ENCODE results near the gene MYOM1.
A peak's percentile ranks its signal among the peaks of the same experiment; 100 is the strongest.
"Not testable (repeated sequence)": the region's sequence is repeated elsewhere in the genome, so short reads cannot be mapped to it uniquely, and the experiment has no call there.

MYOM1 gene

GRCh38 chr18:3051718-3052410 lies 167.9 kb downstream of the MYOM1 start:
- DNase-seq: no peak

- not testable (repeated sequence) for DNase-seq
Observed at GRCh38 chr18:3049897-3050454, 169.8 kb downstream of the MYOM1 start.

GRCh38 chr18:3048820-3049349 lies 170.9 kb downstream of the MYOM1 start:
- no peak for DNase-seq

- DNase-seq: no peak
Observed at GRCh38 chr18:3048121-3048520, 171.6 kb downstream of the MYOM1 start.

DNA sequence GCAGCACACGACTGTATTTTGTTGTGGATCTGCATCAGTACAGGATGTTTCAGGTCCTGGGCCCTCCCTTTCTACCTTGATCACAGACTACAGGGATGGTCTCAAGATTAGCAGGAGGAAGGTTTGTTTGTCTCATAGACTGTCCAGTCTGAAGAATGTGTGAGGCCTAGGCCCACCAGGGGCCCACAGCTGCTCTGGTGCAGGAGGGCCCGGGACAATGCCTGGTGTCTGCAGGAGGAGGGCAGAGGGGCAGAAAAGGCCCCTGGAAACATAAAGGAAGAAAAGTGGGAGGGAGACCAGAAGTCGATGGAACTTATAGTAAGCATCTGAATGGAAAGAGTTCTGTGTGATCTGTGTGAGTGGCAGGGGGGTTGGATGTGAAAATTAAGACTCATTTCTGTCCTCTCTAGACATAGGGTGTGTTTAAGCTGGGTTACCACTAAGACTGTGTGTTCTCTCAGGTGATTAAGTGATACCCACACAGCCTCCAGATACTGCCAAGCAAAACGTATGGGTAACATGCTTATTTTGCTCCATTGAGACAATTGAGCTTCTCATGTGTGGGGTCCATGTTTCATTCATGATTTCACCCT lies 173.5 kb downstream of the MYOM1 start:
- DNase-seq: peak; percentile 66

DNA sequence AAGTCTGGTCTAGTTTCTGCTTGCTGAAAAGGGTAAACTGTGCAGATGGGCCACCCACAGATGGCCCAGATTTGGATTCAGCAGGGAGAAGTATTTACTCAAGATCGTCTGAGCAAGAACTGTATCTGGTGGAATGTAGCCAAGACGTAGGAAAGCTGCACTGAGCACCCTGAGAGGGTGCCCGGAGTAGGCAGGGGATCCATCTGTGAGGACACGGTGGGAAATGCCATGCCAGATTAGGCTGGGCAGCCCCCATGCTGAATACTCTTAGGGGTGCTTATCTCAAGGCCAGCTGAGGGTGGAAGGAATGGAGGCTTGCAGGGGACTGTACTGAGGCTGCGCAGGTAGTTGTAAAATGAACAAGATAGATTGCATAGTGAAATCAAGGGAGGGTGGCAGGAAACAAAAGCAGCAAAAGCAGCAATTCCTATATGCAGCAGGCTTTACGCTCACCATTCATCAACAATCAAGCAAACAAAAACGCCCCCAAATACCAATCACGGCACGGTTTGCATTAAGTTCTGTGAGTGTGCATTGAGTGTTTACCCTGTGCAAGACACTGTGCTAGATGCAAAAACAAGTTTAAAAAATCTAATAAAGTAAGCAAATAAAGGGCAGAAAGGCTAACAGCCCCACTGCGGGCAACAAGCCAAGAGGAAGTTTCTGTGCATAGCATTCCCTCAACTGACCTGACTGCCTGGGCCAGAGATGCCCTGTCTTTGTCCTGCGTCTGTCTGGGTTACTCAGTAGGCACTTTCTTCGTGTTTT lies 174.7 kb downstream of the MYOM1 start:
- no peak for DNase-seq

- no peak for DNase-seq
Observed at GRCh38 chr18:3042379-3042778, 177.4 kb downstream of the MYOM1 start.

GRCh38 chr18:3041843-3042242 lies 177.9 kb downstream of the MYOM1 start:
- DNase-seq: no peak

DNA sequence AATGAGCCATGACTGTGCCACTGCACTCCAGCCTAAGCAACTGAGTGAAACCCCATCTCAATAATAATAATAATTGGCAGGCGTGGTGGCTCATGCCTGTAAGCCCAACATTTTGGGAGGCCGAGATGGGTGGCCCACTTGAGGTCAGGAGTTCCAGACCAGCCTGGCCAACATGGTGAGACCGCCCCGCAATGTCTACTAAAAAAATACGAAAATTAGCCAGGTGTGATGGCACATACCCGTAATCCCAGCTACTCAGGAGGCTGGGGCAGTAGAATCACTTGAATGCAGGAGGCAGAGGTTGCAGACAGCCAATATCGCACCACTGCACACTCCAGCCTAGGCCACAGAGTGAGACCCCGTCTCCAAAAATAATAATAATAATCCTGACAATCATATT lies 178.9 kb downstream of the MYOM1 start:
- DNase-seq: no peak

DNA sequence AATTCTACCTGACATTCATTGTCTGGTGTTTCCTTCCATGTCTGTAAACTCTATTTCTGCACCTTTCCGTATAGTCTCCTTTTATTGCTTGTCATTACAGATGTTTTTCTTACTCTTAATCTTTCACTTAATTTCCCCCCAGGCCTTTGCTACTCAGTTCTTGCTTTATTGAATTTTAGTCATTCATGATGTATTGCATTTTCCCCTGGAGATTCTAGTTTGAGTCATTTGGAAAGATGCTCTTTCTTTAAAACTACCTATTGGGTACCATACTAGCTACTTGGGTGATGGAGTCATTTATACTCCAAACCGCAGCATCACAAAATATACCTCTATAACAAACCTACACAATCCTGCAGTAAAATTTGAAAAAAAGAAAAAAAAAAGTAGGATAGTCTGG lies 179.6 kb downstream of the MYOM1 start:
- no peak for DNase-seq

DNA sequence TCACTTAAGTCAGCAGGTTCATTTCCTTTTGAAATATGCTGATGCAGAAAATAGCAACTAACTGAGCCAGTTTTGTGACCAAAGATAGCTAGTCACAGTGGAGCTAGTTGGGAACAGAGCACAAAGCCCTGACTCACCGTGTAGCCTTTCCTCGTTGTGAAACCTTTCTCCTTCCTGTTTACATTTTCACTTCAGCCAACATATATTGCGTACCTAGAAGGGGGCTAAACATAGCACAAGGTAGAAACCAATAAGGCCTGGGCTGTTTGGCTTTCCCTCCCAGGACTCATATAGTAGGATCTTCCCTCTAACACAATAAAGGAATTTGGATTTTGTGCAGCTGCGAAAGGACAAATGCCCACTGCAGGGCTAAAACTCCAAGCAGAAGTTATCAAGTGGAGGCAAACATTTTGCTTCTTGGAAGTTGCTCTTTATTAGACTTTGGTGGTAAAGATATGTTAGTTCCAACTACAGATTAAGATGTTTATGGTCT lies 182.3 kb downstream of the MYOM1 start:
- peak; percentile 72 for DNase-seq

DNA sequence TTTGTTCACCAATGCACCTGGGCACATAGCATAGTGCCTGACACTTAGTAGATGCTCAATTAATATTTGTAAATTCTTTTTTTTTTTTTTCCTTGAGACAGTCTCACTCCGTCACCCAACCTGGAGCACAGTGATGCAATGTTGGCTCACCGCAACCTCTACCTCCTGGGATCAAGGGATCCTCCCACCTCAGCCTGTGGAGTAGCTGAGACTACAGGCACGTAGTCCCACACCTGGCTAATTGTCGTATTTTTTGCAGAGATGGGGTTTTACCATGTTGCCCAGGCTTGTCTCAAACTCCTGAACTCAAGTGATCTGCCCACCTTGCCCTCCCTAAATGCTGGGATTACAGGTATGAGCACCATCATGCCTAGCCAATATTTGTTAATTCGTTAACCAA lies 183.7 kb downstream of the MYOM1 start:
- DNase-seq: no peak

DNA sequence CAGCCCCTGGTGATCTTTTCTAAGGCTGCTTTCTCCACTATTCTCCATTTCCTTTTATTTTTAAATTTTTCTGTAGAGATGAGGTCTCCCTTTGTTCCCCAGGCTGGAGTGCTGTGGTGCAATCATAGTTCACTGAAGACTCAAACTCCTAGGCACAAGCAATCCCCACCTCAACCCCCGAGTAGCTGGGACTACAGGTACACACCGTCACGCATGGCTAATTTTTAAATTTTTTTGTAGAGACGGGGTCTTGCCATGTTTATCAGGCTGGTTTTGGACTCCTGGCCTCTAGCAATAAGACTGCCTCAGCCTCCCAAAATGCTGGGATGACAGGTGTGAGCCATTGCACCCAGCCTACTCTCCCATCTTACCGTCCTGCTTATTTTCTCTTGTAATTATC lies 184.1 kb downstream of the MYOM1 start:
- DNase-seq: no peak

DNA sequence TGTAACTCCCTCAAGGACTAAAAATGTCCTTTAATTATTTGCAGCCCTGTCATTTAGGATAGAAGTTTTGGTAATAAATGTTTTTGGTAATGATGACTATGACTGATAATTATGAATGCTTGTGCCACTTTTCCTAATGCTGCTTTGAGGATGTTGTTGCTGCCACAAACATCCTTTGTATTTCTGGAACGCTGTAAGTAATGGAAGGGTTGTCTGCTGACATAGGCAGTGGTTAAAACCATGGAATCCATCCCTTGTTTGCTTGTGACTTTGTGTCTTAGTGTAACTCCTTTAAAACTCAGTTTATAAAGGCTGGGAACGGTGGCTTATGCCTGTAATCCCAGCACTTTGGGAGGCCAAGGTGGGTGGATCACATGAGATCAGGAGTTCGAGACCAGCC lies 187.0 kb downstream of the MYOM1 start:
- DNase-seq: no peak

DNA sequence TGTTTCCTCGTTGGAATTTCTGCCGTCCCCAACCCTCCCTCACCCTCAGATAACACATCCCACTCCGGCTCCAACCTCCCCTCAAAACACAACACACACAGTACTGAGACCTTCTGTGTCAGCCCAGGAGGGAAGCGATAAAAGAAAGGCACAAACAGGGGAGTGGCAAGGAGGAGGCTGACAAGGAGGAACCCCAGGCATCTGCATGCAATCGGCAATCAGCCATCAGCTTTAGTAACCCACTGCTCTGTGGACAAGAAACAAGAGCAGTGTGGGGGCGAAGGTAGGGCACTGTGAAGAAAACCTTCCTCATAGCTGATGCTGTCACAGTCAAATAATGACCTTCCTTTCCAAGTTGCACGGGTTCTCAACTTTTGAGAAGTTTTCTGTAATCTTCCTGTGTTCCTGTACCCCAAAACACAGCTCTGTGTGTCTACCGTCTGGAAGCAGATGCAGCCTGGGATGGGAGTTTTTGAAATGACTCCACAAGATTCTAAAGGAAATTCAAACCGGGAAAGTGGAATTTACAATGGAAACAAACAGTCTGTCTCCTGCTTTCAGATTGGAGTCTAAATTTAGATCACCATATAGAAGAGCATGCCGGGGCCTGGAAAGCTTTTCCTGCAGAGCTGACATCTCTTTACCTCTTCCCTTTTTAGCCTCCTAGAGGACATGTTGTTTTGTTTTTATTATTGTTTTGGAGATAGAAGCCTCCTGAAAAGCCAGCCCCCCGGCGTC lies 190.4 kb downstream of the MYOM1 start:
- DNase-seq: no peak

DNA sequence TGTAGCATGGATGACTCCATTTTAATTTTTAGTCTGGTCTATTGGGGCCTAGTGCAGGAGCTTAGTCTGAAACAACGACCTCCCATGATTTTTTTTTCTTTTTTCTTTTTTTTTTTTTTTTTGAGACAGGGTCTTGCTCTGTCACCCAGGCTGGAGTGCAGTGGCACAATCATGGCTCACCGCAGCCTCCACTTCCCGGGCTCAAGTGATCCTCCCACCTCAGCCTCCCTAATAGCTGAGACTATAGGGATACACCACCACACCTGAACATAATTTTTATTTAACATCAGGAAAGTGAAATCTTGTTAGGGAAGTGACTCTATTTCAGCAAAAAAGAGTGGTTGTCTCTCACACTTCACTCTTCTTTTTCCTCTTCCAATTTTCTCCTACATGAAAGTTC lies 191.7 kb downstream of the MYOM1 start:
- not testable (repeated sequence) for DNase-seq

GRCh38 chr18:3027370-3027891 lies 192.3 kb downstream of the MYOM1 start:
- no peak for DNase-seq

DNA sequence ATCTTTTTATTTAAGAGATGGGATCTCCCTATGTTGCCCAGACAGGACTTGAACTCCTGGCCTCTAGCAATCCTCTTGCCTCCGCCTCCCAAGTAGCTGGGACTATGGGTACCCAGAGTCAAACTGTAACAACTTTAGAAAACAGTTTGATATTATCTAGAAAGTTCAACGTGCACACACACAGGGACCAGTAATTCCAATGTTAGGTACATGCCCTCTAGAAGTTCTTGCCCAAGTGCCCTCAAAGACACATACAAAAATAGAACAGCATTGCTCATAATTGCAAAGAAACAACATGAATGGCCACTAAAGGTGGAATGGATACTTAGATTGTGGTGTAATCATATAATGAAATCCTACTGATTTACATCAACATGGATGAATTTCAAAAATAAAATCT lies 194.2 kb downstream of the MYOM1 start:
- DNase-seq: no peak

DNA sequence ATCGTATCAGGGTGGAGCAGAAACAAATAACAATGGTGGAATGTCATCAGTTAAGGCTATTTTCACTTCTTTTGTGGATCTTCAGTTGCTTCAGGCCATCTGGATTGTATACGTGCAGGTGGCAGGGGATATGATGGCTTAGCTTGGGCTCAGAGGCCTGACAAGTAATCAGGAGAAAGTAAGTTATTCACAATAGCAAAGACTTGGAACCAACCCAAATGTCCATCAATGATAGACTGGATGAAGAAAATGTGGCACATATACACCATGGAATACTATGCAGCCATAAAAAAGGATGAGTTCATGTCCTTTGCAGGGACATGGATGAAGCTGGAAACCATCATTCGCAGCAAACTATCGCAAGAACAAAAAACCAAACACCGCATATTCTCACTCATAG lies 196.2 kb downstream of the MYOM1 start:
- DNase-seq: not testable (repeated sequence)
